GM23338 (cell line): ENCODE results near the gene NELFA. TPM values are rescaled to one million over a fixed set of nuclear protein-coding genes. Genes with fewer than 3 reads are reported as not detected.

Experiments used
- ATAC-seq: fragments of 200-7000 bp; cut with Tn5 transposase; 3 replicates; pipeline ENCODE4 v1.9.1; 2020
- DNase-seq: peaks from one replicate; pipeline ENCODE4 v3.0.0-alpha.2; 2015; ENCODE audit warnings: low spot score
- H2AFZ ChIP-seq: fragments of 200-600 bp; sonication (generic); 2 replicates; pipeline ENCODE4 v1.8.0; 2016; ENCODE audit warnings: antibody characterized with exemption, mild to moderate bottlenecking, moderate library complexity
- H3F3A ChIP-seq: fragments of 200-600 bp; sonication (generic); replicated peaks from 2 replicates; pipeline ENCODE4 v1.8.0; 2017; ENCODE audit warnings: antibody characterized with exemption, mixed run types, low read depth
- H3K27ac ChIP-seq: fragments of 200-600 bp; sonication (generic); 2 replicates; pipeline ENCODE4 v1.6.1; 2016; ENCODE audit warnings: low read depth
- H3K27me3 ChIP-seq: fragments of 200-600 bp; sonication (generic); 2 replicates; pipeline ENCODE4 v1.8.0; 2016; ENCODE audit warnings: mild to moderate bottlenecking, mixed run types, moderate library complexity; ENCODE audit not compliant: insufficient read depth
- H3K36me3 ChIP-seq: fragments of 200-600 bp; sonication (generic); 2 replicates; pipeline ENCODE4 v1.8.0; 2016; ENCODE audit warnings: mild to moderate bottlenecking; ENCODE audit not compliant: insufficient read depth
- H3K4me1 ChIP-seq: fragments of 200-600 bp; sonication (generic); 2 replicates; pipeline ENCODE4 v1.8.0; 2016; ENCODE audit warnings: mild to moderate bottlenecking, moderate library complexity; ENCODE audit not compliant: insufficient read depth
- H3K4me2 ChIP-seq: fragments of 200-600 bp; sonication (generic); 2 replicates; pipeline ENCODE4 v1.7.1; 2017; ENCODE audit warnings: mixed run types
- H3K4me3 ChIP-seq: fragments of 200-600 bp; sonication (generic); 2 replicates; pipeline ENCODE4 v1.6.1; 2016; ENCODE audit warnings: mixed run types
- H3K79me2 ChIP-seq: fragments of 200-600 bp; sonication (generic); replicated peaks from 2 replicates; pipeline ENCODE4 v1.8.0; 2017; ENCODE audit warnings: mild to moderate bottlenecking; ENCODE audit not compliant: insufficient read depth
- H3K9me2 ChIP-seq: fragments of 200-600 bp; sonication (generic); 2 replicates; pipeline ENCODE4 v1.8.0; 2017; ENCODE audit not compliant: insufficient read depth
- H4K20me1 ChIP-seq: fragments of 200-600 bp; sonication (generic); replicated peaks from 2 replicates; pipeline ENCODE4 v1.8.0; 2017; ENCODE audit warnings: mild to moderate bottlenecking; ENCODE audit not compliant: insufficient read depth
- H3K27ac Mint-ChIP-seq: 2 replicates; pipeline ENCODE4 v1.8.0; 2020; ENCODE audit warnings: inconsistent platforms, mild to moderate bottlenecking, moderate library complexity, mixed read lengths
- H3K27me3 Mint-ChIP-seq: 3 replicates; pipeline ENCODE4 v1.8.0; 2022; ENCODE audit warnings: low read depth, mild to moderate bottlenecking, moderate library complexity, mixed read lengths, inconsistent platforms; ENCODE audit not compliant: insufficient read depth, poor library complexity
- H3K36me3 Mint-ChIP-seq: 3 replicates; pipeline ENCODE4 v1.8.0; 2021; ENCODE audit warnings: low read depth, mild to moderate bottlenecking, inconsistent platforms, moderate library complexity, mixed read lengths
- H3K4me1 Mint-ChIP-seq: 3 replicates; pipeline ENCODE4 v1.8.0; 2020; ENCODE audit warnings: mild to moderate bottlenecking, inconsistent platforms, mixed read lengths
- H3K4me3 Mint-ChIP-seq: 3 replicates; pipeline ENCODE4 v1.8.0; 2021; ENCODE audit warnings: moderate library complexity, mild to moderate bottlenecking, inconsistent platforms, mixed read lengths
- H3K9me3 Mint-ChIP-seq: 3 replicates; pipeline ENCODE4 v1.8.0; 2020; ENCODE audit warnings: moderate library complexity, mild to moderate bottlenecking, inconsistent platforms, mixed read lengths
- CREB1 ChIP-seq: fragments of 250-450 bp; sonication (Bioruptor Pico); IDR thresholded peaks from 2 replicates; pipeline ENCODE4 v1.5.0; 2020; ENCODE audit warnings: low read depth, mild to moderate bottlenecking, moderate library complexity
- ETS1 ChIP-seq: IDR thresholded peaks from 2 replicates; pipeline ENCODE4 v1.6.1; 2016; ENCODE audit warnings: antibody characterized with exemption
- EZH2 ChIP-seq: fragments of 200-600 bp; sonication (generic); IDR thresholded peaks from one replicate; pipeline ENCODE4 v1.8.0; 2017; ENCODE audit warnings: antibody characterized with exemption, mild to moderate bottlenecking, low read depth; ENCODE audit not compliant: unreplicated experiment
- EZH2phosphoT487 ChIP-seq: fragments of 200-600 bp; sonication (generic); IDR thresholded peaks from one replicate; pipeline ENCODE4 v1.8.1; 2018; ENCODE audit warnings: antibody characterized with exemption; ENCODE audit not compliant: unreplicated experiment
- JUNB ChIP-seq: IDR thresholded peaks from one replicate; pipeline ENCODE4 v1.6.1; 2016; ENCODE audit warnings: antibody characterized with exemption; ENCODE audit not compliant: unreplicated experiment
- POLR2AphosphoS5 ChIP-seq: IDR thresholded peaks from 2 replicates; pipeline ENCODE4 v1.6.1; 2016; ENCODE audit warnings: antibody characterized with exemption, low read depth
- REST ChIP-seq: IDR thresholded peaks from one replicate; pipeline ENCODE4 v1.6.1; 2018; ENCODE audit warnings: antibody characterized with exemption; ENCODE audit not compliant: unreplicated experiment
- STAT1 ChIP-seq: IDR thresholded peaks from one replicate; pipeline ENCODE4 v1.6.1; 2016; ENCODE audit warnings: antibody characterized with exemption; ENCODE audit not compliant: unreplicated experiment
- ZNF114 ChIP-seq: fragments of 250-450 bp; sonication (Bioruptor Pico); IDR thresholded peaks from 2 replicates; pipeline ENCODE4 v1.5.0; 2020; ENCODE audit warnings: mild to moderate bottlenecking, moderate library complexity
- polyA plus RNA-seq: library from polyadenylated mRNA; unstranded; fragments of >200 nt; fragmentation: Nextera tagmentation; extraction: Ambion mirVana; gene quantifications from 2 replicates; pipeline ENCODE4 v1.2.1, GENCODE V29; 2016
- total RNA-seq: library from RNA; depleted of rRNA; stranded (reverse); fragments of >200 nt; shearing (Covaris generic); gene quantifications from 2 replicates; pipeline ENCODE4 v1.2.3, GENCODE V29; 2014

The NELFA gene
- total and polyA plus RNA-seq, 2 experiments from 2014 or later, result 62.8 to 63.3 TPM

GRCh38 chr4:2049381-2049780, 40.6 kb upstream of the NELFA start (continued):
- no peak for TF ChIP-seq ETS1
- no peak for TF ChIP-seq EZH2phosphoT487
- TF ChIP-seq CREB1 (CRISPR knock-in tag), result no peak
- TF ChIP-seq POLR2AphosphoS5, result no peak

DNA sequence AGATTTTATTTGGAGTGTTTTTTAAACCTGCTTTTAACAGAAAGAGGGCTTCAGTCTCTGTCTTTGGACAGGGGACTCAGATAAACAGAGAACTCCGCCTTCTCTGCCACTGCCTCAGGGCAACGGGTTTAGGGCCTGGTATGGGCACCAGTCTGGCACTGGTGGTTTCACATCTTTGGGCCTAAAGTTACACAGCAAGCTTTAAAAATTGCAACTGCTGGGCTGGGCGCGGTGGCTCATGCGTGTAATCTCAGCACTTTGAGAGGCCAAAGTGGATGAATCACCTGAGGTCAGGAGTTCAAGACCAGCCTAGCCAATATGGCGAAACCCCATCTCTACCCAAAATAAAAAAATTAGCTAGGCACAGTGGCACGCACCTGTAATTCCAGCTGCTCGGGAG, 40.1 kb upstream of the NELFA start:
- Mint-ChIP-seq H3K9me3 (no peaks in the 10 kb centered on the region), H3K27me3 (peaks cover 2% of the 10 kb centered on the region)
- no peaks in the 10 kb centered on the region for H3K9me2 ChIP-seq

More for the DNA sequence above, 40.1 kb upstream of the NELFA start:
- H3K4me3 ChIP-seq, result no peak overlapping the region
- H3K79me2 ChIP-seq, result no peaks in the 10 kb centered on the region
- H3K4me1 ChIP-seq, result peaks cover 9% of the 10 kb centered on the region; the same call in 1 of the 2 replicates
- Mint-ChIP-seq H3K4me3 (no peak overlapping the region), H3K4me1 (peaks cover 10% of the 10 kb centered on the region), H3K27ac (no peak overlapping the region), H3K36me3 (no peaks in the 10 kb centered on the region)
- TF ChIP-seq ZNF114 (CRISPR knock-in tag), result no peak
- no peak for TF ChIP-seq ETS1
- TF ChIP-seq EZH2phosphoT487, result no peak
- no peak for TF ChIP-seq EZH2
- no peak for TF ChIP-seq STAT1
- TF ChIP-seq REST, result no peak
- no peak for TF ChIP-seq JUNB
- no peaks in the 10 kb centered on the region; the same call in 1 of the 2 replicates for H4K20me1 ChIP-seq
- ATAC-seq, result no peak
- H3K27me3 ChIP-seq, result peaks cover 42% of the 10 kb centered on the region
- no peak for DNase-seq
- H3K4me2 ChIP-seq, result no peak overlapping the region
- no peaks in the 10 kb centered on the region for H3F3A ChIP-seq
- no peaks in the 10 kb centered on the region; the same call in 1 of the 2 replicates for H3K36me3 ChIP-seq
- H2AFZ ChIP-seq, result no peak overlapping the region
- H3K27ac ChIP-seq, result no peak overlapping the region
